ENCODE data around the gene RPS28.
"Not testable (repeated sequence)": the region's sequence is repeated elsewhere in the genome, so short reads cannot be mapped to it uniquely, and the experiment has no call there.

RPS28 gene

DNA sequence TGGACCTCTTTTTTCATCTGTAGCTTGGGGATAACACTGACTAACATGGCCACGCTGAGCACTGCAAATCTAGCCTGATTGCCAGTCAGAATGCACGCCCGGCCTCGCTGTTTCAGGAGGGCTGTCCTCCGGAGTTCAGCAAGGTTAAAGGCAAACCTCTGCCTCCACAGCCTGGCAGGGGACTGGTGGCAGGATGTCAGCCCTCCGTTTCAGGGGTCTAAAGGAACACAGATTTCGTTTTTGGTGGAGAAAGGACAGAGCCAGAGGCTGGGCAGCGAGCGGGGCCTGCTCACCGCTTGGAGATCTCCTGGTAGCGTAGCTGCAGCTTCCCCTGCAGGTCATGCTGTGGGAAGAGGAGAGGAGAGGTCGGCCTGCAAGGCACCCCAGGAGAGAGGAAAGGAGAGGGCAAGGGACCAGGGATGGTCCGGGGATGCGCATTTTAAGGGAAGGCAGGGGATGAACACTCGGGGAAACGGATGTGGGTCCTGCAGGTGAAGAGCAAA, 681 bp upstream of the RPS28 start:
- DNase-seq, result no peak

DNA sequence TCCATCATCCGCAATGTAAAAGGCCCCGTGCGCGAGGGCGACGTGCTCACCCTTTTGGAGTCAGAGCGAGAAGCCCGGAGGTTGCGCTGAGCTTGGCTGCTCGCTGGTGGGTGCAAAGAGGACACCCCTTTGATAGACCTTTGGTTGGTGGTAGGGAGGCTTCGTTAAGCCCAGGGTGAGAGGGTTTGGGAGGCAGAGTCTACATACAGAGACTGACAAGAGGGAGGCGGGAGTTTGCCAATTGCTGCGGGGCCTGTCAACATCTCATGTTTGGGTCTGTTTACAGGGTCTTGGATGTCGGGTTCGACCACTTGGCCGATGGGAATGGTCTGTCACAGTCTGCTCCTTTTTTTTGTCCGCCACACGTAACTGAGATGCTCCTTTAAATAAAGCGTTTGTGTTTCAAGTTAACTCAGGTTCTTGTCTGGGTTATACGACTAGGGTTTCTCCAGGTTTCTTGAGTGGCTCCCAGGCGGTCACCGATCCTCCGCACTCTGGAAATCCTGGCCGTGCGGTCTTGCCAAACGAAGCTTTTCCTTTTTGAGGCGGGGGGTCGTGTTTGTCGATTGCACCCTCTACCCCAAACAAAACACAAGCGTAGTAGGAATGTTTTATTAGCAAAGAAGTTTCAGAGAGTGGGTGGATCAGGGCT, 816 bp downstream of the RPS28 start:
- no peak for DNase-seq

DNA sequence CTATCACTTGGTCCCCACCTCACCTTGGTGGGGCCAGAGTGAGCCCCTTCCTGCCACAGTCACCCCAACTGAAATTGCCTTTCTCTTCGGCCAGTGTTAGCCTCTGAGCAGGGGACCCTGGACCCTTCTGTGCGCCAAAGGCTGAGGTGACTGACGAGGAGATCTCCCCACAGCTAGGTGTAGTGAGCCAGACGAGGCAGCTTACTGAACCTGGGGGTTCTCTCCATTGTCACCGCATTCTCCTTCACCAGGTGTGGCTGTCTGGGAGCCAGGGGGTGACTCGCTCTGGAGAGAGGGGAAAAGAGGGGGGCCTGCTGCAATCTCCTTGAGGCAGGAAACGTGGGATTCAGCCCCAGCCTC, 1.3 kb downstream of the RPS28 start:
- no peak for DNase-seq

DNA sequence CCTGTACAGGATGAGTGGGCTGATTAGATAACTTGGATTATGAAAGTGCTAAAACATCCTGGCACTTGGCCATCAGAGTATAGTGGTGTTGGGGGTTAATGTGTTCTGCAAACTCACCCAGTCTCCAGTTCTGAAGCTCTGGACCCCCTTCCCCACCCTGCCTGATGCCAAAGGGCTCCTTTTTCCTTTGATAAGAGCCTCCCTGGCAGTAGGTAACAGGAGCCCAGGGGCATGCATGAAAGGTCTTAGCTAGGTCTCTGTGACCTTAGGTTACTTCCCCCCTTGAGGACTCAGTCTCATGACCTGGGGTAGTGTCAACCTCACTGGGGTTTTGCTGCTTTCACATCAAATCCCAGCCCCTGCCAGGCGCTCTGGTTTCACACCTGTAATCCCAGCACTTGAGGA, 2.5 kb downstream of the RPS28 start:
- DNase-seq, result no peak

DNA sequence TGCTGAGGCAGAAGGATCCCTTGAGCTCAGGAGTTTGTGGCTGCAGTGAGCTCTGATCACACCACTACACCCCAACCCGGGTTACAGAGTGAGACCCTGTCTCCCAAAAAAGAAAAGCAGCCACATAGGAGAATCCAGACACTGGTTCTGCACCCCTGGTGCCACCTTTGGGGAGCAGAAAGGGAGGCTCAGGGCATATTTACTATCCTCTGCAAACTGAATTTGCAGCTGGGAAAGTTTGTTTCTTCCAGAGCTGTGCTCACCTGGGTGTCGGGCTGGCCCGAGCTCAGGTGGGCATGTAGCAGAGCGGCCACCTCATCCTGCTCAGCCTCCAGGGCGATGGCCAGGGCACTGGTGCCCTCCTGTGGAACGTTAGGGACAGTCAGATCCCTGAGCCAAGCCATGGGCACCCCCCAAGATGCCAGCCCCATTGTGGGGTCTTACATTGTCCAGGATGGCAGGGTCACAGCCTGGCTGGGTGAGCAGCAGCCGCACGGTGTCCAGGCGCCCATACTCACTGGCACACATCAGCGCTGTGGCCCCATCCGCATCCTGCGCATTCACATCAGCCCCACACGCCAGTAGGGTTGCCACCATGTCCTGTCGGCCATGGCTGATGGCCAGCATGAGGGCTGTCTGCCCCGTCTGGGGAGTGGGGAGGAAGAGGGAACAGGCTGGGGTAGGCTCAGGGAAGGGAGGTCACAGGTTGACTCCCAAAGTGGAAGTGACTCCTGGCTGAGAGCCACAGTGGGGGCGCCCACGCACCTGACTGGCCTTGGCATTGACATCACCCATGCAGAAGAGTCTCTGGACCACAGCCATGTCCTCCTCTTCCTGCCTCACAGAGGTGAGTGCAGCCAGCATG, 3.1 kb downstream of the RPS28 start:
- DNase-seq, result no peak

DNA sequence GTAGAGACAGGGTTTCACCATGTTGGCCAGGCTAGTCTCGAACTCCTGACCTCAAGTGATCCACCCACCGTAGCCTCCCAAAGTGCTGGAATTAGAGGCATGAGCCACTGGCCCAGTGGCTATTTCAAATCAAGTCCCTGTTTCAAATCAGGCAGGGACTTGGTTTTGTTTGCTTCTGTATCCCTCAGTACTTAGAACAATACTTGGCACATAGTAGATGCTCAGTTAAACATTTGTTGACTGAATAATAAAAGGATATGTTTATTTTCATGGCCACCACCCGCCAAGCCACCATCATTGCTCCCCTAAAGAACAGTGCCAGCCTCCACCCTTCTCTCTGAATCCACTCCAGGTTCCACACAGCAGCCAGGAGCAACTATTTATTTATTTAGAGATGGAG, 4.2 kb downstream of the RPS28 start:
- no peak for DNase-seq

DNA sequence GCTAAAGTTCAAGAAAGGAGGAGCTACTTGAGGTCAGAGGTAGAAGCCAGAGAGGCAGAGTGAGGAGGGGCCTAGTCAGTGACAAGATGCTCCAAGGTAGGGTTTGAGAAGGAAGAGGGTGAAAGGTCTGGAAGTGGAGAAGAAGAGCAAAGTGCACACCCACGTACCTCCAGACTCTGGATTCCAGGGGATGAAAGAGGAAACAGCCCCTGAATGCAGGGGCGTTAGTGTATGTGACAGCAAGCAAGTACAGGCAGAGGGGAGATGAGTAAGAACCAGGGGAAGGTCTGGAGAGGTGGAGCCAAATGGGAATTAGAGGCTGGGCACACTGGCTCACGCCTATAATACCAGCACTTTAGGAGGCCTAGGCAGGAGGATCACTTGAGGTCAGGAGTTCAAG, 8.7 kb downstream of the RPS28 start:
- DNase-seq, result no peak

DNA sequence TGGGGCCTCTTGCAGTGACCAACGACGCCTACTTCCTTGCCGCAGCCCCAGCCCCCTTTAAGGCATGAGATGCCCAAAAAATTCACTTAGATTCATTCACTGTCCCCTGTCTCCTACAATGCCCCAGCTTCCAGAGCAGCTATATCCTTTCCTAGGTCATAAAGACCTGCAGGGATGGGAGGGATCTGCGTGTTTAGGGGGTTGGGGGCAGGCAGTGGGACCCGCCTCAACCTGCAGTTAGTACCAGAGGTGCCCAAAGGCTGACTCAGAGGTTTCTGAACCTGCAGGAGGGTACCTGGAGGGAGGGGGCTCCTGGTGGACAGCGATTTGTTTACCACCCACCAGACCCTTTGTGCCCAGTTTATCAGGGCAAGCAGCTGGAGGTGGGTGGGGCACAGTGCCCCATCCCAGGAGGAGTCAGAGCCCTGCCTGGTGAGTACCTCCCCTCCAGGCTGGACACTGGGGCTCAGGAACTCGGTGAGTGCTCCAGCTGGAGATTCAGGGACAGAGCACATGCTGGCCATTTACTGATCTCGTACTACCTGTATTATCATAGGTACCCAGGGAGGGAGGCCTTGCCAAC, 10.1 kb downstream of the RPS28 start:
- DNase-seq, result no peak

DNA sequence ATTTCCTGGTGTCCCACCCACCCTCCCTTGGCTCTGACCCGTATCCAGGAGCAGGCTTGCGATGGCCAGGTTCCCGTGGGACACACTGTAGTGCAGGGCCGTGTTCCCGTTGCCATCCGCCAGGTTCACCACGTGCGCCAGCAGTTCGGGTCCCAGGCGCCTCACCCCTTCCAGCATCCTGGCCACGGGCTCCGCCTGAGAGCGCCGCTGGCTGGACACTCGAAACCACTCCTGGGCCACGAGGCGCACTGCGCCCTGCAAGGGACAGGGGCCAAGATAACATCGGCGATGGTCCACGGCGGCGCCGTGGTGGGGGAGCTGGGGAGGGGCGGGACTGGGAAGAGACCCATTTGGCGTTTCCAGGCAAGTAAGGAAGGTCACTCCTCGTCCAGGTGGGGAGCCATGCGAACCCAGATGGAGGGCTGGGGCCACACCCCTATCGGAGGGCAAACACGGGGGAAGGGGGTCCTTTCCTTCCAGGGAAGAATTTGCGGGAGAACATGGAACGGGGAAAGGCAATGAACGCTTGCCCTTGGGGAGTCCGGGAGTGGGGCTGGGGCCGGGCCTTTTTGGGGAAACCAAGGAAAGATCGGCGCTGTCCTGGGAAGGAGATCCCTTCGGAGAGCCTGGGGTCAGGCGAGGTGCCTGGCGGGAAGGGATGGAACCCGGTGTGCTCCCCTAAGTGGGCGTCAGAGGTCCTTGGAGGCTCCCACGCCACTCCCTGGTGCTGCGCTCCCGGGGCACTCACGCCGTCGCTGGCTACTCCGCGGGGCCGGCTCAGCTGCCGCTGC, 11.9 kb downstream of the RPS28 start:
- no peak for DNase-seq

DNA sequence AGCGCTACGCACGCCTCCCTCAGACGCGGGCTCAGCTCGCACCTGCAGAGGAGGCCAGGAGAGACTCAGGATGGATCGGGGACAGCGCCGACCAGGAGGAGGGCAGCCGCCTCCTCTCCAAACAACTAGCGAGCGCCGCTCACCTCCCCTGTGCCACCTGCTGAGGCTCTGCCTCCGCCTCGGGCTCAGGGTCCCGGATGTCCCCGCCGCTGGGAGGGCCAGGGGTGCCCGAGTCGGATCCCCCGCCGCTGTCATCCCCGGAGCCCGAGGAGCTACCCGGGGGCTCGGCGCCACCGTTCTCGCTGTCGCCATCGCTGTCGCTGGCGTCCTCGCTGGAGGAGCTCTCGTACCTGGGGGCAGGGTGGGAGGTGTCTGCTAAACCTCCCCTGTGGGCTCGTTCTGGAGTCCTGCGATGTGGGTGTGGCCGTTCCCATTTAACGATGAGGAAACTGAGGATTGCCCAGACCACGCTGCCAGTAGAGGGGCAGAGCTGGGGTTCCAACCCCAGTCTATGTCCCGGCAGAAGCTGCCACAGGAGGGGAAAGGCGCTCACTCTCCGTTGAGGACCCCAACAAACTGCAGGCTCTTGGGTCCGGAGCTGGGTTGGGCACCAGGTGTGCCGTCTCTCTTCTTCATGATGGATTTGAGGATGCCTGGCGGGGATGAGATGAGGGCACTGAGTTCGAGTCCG, 12.6 kb downstream of the RPS28 start:
- no peak for DNase-seq

DNA sequence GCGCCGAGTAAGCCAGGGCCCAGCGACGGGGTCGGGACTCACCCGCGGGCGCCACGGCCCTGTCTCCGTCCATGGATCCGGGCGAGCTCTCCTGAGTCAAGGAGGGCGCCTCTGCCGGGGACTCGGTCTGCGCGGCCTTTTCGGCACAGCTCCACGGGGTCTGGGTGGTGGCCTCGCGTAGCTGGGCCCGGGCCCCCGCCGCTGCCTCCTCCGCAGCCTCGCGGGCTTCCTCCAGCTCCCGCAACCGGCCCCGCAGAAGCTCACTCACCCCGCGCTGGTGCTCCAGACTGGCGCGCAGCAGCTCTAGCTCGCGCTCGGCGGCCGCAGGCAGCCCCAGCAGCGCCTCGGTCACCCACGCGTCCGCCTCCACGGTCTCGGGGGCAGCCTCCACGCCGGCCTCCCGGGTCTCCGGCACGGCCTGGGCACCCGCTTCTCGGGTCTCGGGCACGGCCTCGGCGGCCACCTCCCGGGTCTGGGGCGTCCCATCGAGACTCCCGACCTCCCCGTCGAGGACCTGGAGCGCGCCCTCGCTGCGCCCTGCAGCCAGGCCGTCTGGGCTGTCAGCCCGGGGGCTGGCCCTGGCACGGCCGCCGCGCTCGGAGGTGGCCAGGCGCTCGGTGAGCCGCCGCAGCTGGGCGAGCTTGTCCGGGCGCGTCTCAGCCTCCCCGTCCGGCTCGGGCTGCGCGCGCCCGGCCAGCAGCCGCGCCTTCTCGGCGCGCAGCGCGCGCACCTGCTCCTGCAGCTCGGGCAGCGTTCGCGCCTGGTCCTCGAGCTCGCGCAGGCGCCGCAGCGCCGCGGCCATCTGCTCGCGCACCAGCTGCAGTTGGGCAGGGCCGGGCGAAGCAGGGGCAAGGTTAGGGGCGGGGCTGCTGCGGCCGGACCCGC, 13.4 kb downstream of the RPS28 start:
- no peak for DNase-seq

DNA sequence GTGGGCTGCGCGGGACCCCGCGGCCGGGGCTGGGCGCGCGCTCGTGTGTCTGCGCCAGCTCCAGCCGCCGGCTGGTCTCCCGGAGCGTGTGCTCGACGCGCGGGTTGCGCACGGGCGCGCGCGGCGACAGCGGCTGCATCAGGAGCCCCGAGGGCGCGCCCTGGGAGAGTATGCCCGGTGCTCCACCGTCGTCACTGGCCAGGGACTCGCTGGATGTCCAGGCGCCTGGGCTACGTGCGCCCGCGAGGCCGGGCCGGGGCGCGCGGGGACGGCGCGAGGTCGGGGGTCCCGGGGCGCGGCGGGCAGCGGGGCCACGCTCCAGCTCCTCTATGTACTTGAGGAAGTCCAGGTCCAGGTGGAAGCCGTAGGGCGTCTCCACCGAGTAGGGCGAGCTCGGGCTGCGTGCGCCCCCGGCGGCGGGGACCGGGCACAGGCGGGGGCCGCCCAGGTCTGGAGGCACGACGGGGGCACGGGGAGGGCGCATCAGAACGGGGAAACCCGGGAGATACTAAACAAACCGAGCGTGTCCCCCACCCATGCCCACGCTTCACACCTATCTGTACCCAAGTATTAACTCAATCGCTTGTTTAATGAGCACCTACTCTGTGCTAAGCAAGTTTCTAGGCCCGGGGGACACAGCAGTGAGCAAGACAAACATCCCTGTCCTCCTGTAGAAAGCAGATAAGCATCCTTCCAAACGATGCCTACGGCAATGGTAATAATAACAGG, 14.2 kb downstream of the RPS28 start:
- DNase-seq, result no peak

DNA sequence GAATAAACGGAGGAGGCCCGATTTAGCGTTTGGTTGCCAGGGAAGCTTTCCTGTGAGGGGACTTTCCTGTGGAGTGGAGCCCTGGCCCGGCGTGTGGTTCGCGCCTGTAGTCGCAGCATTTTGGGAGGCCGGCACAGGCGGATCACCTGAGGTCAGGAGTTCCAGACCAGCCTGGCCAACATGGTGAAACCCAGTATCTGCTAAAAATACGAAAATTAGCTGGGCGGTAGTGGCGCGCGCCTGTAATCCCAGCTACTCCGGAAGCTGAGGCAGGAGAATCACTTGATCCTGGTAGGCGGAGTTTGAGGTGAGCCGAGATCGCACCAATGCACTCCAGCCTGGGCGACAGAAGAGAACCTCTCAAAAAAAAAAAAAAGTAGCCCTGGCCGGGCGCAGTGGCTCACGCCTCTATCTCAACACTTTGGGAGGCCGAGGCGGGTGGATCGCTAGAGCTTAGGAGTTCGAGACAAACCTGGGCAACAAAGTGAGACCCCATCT, 14.8 kb downstream of the RPS28 start:
- no peak for DNase-seq

DNA sequence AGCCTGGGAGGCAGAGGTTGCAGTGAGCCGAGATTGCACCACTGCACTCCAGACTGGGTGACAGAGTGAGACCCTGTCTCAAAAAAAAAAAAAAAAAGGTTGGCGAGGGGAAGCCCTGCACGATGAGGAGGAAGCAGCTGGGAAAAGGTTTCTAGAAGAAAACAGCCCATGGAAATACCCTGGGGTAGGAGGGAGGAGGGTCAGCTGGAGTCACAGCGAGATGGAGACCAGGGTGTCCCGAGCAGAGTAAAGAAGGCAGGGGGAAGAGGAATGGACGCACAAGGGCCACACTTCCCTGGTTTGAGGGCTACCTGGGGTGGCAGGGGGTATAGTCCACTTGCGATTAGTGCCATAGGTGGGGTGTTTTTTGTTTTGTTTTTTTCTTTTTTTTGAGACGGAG, 15.4 kb downstream of the RPS28 start:
- DNase-seq, result no peak

DNA sequence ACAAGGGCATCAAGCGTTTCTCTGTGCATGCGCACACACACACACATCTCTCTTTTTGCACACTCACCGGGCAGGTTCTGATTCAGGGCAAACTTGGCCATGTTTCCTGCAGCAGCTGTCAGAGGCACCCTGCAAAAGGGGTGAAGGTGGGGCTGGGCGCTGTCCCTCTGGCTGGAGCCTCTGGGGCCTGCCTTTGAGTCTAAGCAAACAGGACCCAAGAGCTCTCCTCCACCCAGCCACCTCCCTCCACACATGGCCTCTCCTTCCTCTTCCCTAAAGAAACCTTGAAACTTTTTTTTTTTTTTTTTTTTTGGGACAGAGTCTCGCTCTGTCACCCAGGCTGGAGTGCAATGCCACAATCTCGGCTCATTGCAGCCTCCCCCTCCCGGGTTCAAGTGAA, 16.4 kb downstream of the RPS28 start:
- no peak for DNase-seq

DNA sequence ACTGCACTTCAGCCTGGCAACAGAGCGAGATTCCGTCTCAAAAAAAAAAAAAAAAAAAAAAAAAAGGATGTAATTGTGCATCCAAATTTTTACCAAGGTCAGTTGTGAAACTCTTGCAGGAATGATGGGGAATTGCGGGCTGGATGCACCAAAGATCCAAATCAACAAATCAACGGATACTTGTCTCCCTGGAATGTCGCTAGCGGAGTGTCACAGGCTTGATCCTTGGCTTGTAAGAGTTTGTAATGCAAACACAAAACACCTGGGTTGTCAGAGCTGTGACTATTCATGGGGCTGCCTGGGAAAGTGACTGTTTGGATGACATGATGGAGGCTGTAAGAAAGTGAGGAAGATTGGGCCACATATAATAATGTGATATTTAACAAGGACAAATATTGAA, 17.5 kb downstream of the RPS28 start:
- no peak for DNase-seq

DNA sequence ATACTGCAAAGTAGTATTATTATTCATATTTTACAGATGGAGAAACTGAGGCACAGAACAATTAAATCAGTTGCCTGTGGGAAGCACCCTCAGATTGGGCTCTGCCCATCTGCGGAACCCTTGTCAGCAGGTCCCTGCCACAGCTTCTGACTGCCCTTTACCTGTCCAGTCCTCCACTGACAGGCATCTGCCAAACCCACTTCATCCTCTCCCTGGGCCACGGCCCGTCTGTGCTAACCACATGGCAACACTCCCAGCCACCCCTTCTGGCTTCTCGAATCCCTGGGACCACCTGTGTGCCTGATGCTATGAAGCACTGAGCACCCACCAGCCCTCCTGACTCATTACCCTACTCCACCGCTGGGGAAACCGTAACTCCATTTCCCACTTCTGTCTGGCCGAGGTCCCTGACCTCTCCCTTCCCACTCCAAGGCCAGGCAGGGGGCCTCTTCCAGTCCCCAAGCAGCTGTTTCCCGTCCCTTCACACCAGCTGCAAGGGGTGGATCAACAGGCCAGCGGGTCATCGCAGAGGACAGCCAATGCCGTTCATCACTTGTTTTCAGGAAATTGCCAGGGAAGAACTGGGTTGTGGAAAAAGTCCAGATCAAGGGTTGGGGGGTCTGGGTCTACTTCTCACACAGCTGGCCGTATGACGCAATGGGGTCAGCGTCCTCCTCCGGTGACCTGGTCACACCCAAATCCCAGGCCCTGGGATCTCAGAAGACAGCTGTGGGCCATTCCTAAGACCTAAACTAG, 19.2 kb downstream of the RPS28 start:
- no peak for DNase-seq

DNA sequence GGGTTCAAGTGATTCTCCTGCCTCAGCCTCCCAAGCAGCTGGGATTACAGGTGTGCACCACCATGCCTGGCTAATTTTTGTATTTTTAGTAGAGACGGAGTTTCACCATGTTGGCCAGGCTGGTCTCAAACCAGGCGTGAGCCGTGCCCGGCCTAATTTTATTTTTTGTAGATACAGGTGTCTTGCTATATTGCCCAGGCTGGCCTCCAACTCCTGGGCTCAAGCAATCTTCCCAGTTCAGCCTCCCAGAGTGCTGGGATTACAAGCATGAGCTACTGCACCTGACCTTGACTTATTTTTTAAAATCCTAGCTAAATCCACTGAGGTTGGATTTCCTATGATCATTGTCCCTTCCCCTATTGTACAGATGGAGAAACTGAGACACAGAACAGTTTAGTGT, 20.2 kb downstream of the RPS28 start:
- DNase-seq, result not testable (repeated sequence)

DNA sequence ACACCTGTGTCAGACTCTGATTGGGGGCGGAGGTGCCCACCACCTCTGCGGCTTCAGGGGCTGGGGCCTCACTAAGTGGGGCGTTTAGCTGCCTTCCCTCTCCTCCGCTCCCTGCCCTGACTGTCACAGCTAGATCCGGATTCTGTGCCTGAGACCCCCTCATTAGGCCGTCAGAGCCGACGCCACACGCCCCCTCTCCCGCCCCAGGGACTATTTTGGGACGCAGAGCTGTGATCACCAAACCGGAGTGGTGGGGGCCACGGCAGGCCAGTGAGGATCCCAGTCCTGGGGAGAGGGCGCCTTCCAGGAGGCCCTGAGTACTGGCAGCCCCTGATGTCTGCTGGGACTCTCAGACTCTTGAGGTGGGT, 21.0 kb downstream of the RPS28 start:
- no peak for DNase-seq

Data from stimulated activated CD4-positive, alpha-beta T cell treated with anti-CD3 and anti-CD28 coated beads, Interleukin-4, amount 100 ng/mL, for 24 hours (primary cell).